ENCODE data around the gene TMEM50B. TPM values are rescaled to one million over a fixed set of nuclear protein-coding genes. Genes with fewer than 3 reads are reported as not detected.
"Not testable (repeated sequence)": the region's sequence is repeated elsewhere in the genome, so short reads cannot be mapped to it uniquely, and the experiment has no call there.

Gene TMEM50B
- total RNA-seq, 1 donor from 2014 or later, result 31.6 TPM

- H3K27me3 ChIP-seq (ENCODE audit: control insufficient read depth, insufficient read depth, low read length), result no peaks in the 10 kb centered on the region
- H3K4me3 ChIP-seq (ENCODE audit: low read depth, low read length), result no peak overlapping the region
- no peaks in the 10 kb centered on the region for H3K36me3 ChIP-seq (ENCODE audit: control insufficient read depth, insufficient read depth, low read length)
- no peak for TF ChIP-seq CTCF (IDR thresholded peaks at IDR 0.05; ENCODE audit: insufficient read depth, low read length, severe bottlenecking)
- DNase-seq (ENCODE audit: low read depth), result no peak
- no peak for FAIRE-seq
Observed at GRCh38 chr21:33477066-33477465, 2.7 kb downstream of the TMEM50B start.

GRCh38 chr21:33473344-33473743 is 6.4 kb downstream of the TMEM50B start:
- no peak for TF ChIP-seq CTCF (IDR thresholded peaks at IDR 0.05; ENCODE audit: insufficient read depth, low read length, severe bottlenecking)
- no peak for DNase-seq (ENCODE audit: low read depth)
- FAIRE-seq, result no peak

GRCh38 chr21:33470701-33471100 is 9.1 kb downstream of the TMEM50B start:
- H3K36me3 ChIP-seq (ENCODE audit: control insufficient read depth, insufficient read depth, low read length), result no peaks in the 10 kb centered on the region

More at GRCh38 chr21:33473344-33473743, 6.4 kb downstream of the TMEM50B start:
- Histone ChIP-seq H3K27me3 (ENCODE audit: control insufficient read depth, insufficient read depth, low read length) (no peaks in the 10 kb centered on the region), H3K36me3 (ENCODE audit: control insufficient read depth, insufficient read depth, low read length) (no peaks in the 10 kb centered on the region), H3K4me3 (ENCODE audit: low read depth, low read length) (no peak overlapping the region)

GRCh38 chr21:33469183-33469582 is 10.6 kb downstream of the TMEM50B start:
- not testable (repeated sequence) for FAIRE-seq; H3K4me3 ChIP-seq (ENCODE audit: low read depth, low read length); H3K36me3 ChIP-seq (ENCODE audit: control insufficient read depth, insufficient read depth, low read length); DNase-seq (ENCODE audit: low read depth); H3K27me3 ChIP-seq (ENCODE audit: control insufficient read depth, insufficient read depth, low read length)

More at GRCh38 chr21:33470701-33471100, 9.1 kb downstream of the TMEM50B start:
- H3K27me3 ChIP-seq (ENCODE audit: control insufficient read depth, insufficient read depth, low read length), result no peaks in the 10 kb centered on the region
- TF ChIP-seq CTCF (IDR thresholded peaks at IDR 0.05; ENCODE audit: insufficient read depth, low read length, severe bottlenecking), result no peak
- no peak for DNase-seq (ENCODE audit: low read depth)
- no peak overlapping the region for H3K4me3 ChIP-seq (ENCODE audit: low read depth, low read length)
- no peak for FAIRE-seq

GRCh38 chr21:33461538-33462250 is 18.1 kb downstream of the TMEM50B start:
- no peak for FAIRE-seq
- H3K27me3 ChIP-seq (ENCODE audit: control insufficient read depth, insufficient read depth, low read length), result no peaks in the 10 kb centered on the region
- no peak for TF ChIP-seq CTCF (IDR thresholded peaks at IDR 0.05; ENCODE audit: insufficient read depth, low read length, severe bottlenecking)
- H3K4me3 ChIP-seq (ENCODE audit: low read depth, low read length), result no peak overlapping the region
- H3K36me3 ChIP-seq (ENCODE audit: control insufficient read depth, insufficient read depth, low read length), result peaks cover 2% of the 10 kb centered on the region
- DNase-seq (ENCODE audit: low read depth), result no peak

- no peaks in the 10 kb centered on the region for H3K27me3 ChIP-seq (ENCODE audit: control insufficient read depth, insufficient read depth, low read length)
- no peak overlapping the region for H3K4me3 ChIP-seq (ENCODE audit: low read depth, low read length)
- H3K36me3 ChIP-seq (ENCODE audit: control insufficient read depth, insufficient read depth, low read length), result peaks cover 2% of the 10 kb centered on the region
- DNase-seq (ENCODE audit: low read depth) (no peak), FAIRE-seq (no peak)
- TF ChIP-seq CTCF (IDR thresholded peaks at IDR 0.05; ENCODE audit: insufficient read depth, low read length, severe bottlenecking), result no peak
Observed at GRCh38 chr21:33458861-33459260, 20.9 kb downstream of the TMEM50B start.

Measured in bronchial epithelial cell (primary cell).